ENCODE measurements around the gene ATP8A2. TPM values are rescaled to one million over a fixed set of nuclear protein-coding genes. Genes with fewer than 3 reads are reported as not detected.

ATP8A2 gene
- total RNA-seq, 1 experiment from 2014 or later, result 5.2 TPM

DNA sequence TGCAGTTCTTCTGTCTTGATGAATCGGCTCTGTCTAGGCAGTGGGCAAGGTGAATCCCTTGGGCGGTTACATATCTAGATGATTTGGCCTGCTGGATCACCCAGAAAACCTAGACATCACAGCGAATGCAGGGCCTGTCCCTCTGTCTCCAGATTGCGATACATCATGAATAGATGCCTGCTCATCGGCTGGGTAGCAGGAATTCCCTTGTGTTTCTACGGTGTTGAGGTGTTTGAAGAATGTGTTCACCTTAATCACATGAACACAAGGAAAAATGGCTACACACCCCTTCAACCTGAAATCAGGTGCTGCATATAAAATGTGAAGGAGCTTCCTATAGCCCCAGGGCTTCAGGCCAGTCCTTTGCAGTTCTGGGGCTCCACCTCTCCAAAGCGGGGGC is 398.8 kb downstream of the ATP8A2 start:
- DNase-seq (ENCODE audit: low spot score), result no peak
- POLR2A ChIA-PET, result no interaction called here
- Mint-ChIP-seq H3K9me3 (peaks cover 23% of the 10 kb centered on the region), H3K27ac (no peak overlapping the region), H3K4me3 (no peak overlapping the region), H3K27me3 (ENCODE audit: low read depth) (no peaks in the 10 kb centered on the region), H3K4me1 (peaks cover 29% of the 10 kb centered on the region), H3K36me3 (0 out of 2 replicates have a peak, but pooled peaks cover 3% of the 10 kb centered on the region)
- CTCF ChIA-PET, result no interaction called here
- TF ChIP-seq, protein P1, sequence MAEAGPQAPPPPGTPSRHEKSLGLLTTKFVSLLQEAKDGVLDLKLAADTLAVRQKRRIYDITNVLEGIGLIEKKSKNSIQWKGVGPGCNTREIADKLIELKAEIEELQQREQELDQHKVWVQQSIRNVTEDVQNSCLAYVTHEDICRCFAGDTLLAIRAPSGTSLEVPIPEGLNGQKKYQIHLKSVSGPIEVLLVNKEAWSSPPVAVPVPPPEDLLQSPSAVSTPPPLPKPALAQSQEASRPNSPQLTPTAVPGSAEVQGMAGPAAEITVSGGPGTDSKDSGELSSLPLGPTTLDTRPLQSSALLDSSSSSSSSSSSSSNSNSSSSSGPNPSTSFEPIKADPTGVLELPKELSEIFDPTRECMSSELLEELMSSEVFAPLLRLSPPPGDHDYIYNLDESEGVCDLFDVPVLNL (CRISPR knock-in tag; IDR thresholded peaks at IDR 0.05; ENCODE audit: borderline replicate concordance, low read depth), result no peak
- TF ChIP-seq GTF2I (CRISPR knock-in tag; conservative IDR thresholded peaks at IDR 0.05), result no peak
- no peak for TF ChIP-seq GABPB1 (CRISPR knock-in tag; IDR thresholded peaks at IDR 0.05)
- TF ChIP-seq HMGXB4 (CRISPR knock-in tag; IDR thresholded peaks at IDR 0.05), result no peak
- no peak for TF ChIP-seq EMX1 (CRISPR knock-in tag; IDR thresholded peaks at IDR 0.05)
- no peak for TF ChIP-seq PREB (CRISPR knock-in tag; IDR thresholded peaks at IDR 0.05; ENCODE audit: borderline replicate concordance)
- TF ChIP-seq ZNF423 (CRISPR knock-in tag; IDR thresholded peaks at IDR 0.05), result no peak
- no peak for TF ChIP-seq USF1 (CRISPR knock-in tag; IDR thresholded peaks at IDR 0.05)
- no peak for TF ChIP-seq GRHL2 (CRISPR knock-in tag; IDR thresholded peaks at IDR 0.05; ENCODE audit: insufficient replicate concordance, severe bottlenecking)
- no peak for TF ChIP-seq ZNF263 (CRISPR knock-in tag; IDR thresholded peaks at IDR 0.05; ENCODE audit: low read depth)
- TF ChIP-seq, protein P2, sequence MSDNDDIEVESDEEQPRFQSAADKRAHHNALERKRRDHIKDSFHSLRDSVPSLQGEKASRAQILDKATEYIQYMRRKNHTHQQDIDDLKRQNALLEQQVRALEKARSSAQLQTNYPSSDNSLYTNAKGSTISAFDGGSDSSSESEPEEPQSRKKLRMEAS (CRISPR knock-in tag; IDR thresholded peaks at IDR 0.05), result no peak
- TF ChIP-seq ZNF219 (CRISPR knock-in tag; IDR thresholded peaks at IDR 0.05; ENCODE audit: borderline replicate concordance), result no peak
- no peak for TF ChIP-seq ZNF416 (CRISPR knock-in tag; IDR thresholded peaks at IDR 0.05)
- no peak for TF ChIP-seq TEAD1 (CRISPR knock-in tag; IDR thresholded peaks at IDR 0.05)
- TF ChIP-seq CBFB (CRISPR knock-in tag; IDR thresholded peaks at IDR 0.05; ENCODE audit: low read depth), result no peak
- TF ChIP-seq, protein P3, sequence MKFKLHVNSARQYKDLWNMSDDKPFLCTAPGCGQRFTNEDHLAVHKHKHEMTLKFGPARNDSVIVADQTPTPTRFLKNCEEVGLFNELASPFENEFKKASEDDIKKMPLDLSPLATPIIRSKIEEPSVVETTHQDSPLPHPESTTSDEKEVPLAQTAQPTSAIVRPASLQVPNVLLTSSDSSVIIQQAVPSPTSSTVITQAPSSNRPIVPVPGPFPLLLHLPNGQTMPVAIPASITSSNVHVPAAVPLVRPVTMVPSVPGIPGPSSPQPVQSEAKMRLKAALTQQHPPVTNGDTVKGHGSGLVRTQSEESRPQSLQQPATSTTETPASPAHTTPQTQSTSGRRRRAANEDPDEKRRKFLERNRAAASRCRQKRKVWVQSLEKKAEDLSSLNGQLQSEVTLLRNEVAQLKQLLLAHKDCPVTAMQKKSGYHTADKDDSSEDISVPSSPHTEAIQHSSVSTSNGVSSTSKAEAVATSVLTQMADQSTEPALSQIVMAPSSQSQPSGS (CRISPR knock-in tag; IDR thresholded peaks at IDR 0.05; ENCODE audit: borderline replicate concordance, low read depth), result no peak
- TF ChIP-seq ZNF532 (CRISPR knock-in tag; IDR thresholded peaks at IDR 0.05; ENCODE audit: borderline replicate concordance), result no peak
- no peak for TF ChIP-seq KAT7 (CRISPR knock-in tag; IDR thresholded peaks at IDR 0.05; ENCODE audit: borderline replicate concordance)
- TF ChIP-seq MYBL2 (CRISPR knock-in tag; IDR thresholded peaks at IDR 0.05), result no peak
- ATAC-seq, result no peak; the same call in 1 of the 2 replicates

Data from WTC11 (cell line).